ENCODE data around the gene LMAN1L. TPM values are rescaled to one million over a fixed set of nuclear protein-coding genes. Genes with fewer than 3 reads are reported as not detected.

Gene LMAN1L
- total RNA-seq, 1 donor from 2014 or later = not detected

GRCh38 chr15:74782259-74783071 is 30.2 kb upstream of the LMAN1L start:
- Mint-ChIP-seq H3K27me3 (ENCODE audit: unreplicated experiment) (peaks cover 12% of the 10 kb centered on the region), H3K27ac (ENCODE audit: unreplicated experiment) (no peak overlapping the region), H3K9me3 (ENCODE audit: unreplicated experiment) (no peaks in the 10 kb centered on the region), H3K4me3 (ENCODE audit: unreplicated experiment) (peak overlapping the region; percentile 95), H3K4me1 (ENCODE audit: unreplicated experiment) (peaks cover 57% of the 10 kb centered on the region), H3K36me3 (ENCODE audit: low read depth, unreplicated experiment) (peaks cover 4% of the 10 kb centered on the region)
- TF ChIP-seq, protein P1, sequence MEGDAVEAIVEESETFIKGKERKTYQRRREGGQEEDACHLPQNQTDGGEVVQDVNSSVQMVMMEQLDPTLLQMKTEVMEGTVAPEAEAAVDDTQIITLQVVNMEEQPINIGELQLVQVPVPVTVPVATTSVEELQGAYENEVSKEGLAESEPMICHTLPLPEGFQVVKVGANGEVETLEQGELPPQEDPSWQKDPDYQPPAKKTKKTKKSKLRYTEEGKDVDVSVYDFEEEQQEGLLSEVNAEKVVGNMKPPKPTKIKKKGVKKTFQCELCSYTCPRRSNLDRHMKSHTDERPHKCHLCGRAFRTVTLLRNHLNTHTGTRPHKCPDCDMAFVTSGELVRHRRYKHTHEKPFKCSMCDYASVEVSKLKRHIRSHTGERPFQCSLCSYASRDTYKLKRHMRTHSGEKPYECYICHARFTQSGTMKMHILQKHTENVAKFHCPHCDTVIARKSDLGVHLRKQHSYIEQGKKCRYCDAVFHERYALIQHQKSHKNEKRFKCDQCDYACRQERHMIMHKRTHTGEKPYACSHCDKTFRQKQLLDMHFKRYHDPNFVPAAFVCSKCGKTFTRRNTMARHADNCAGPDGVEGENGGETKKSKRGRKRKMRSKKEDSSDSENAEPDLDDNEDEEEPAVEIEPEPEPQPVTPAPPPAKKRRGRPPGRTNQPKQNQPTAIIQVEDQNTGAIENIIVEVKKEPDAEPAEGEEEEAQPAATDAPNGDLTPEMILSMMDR (IDR thresholded peaks at IDR 0.05; ENCODE audit: unreplicated experiment) = no peak
- peak; percentile 53 for DNase-seq (ENCODE audit: low spot score)

DNA sequence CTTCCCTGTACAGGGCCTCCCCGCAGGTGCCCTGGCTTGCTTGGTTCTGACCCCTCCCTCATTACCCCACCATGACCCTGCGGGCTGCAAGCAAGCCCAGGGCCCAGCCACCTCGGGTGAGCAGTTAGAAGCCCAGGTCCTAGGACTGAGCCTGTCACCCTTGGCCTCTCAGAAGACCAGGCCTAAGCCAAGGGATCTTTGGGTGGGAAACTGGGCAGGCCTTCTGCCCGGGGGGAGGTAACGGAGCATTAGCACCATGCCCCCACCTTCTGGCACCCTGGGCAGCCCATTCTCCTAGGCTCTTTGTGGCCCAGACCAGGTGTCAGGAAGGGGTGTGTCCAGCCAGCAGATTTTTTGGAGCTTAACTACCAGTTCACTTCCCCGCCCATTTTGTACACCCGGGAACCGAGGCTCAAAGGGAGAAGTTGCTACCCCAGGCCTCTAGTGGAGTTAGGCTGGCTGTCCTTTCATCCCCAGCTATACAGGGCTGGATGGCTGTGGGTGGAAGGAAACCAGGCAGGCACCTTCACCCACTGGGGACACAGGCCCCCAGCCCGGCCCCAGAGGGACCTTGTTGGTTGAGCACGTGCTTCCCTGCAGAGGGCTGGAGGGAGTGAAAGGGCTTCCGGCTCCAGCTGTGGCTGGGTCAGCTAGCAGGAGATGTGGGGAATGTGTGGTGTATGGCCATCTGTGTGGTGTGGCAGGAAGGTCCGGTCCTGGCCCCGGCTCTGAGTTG is 29.4 kb upstream of the LMAN1L start:
- Mint-ChIP-seq H3K27ac (ENCODE audit: unreplicated experiment) (peak overlapping the region; percentile 24), H3K27me3 (ENCODE audit: unreplicated experiment) (peaks cover 12% of the 10 kb centered on the region), H3K36me3 (ENCODE audit: low read depth, unreplicated experiment) (peaks cover 4% of the 10 kb centered on the region), H3K4me3 (ENCODE audit: unreplicated experiment) (peak overlapping the region; percentile 95), H3K4me1 (ENCODE audit: unreplicated experiment) (peaks cover 57% of the 10 kb centered on the region), H3K9me3 (ENCODE audit: unreplicated experiment) (no peaks in the 10 kb centered on the region)
- no peak for DNase-seq (ENCODE audit: low spot score)
- TF ChIP-seq, protein P1 (IDR thresholded peaks at IDR 0.05; ENCODE audit: unreplicated experiment) = no peak

- H3K27ac Mint-ChIP-seq (ENCODE audit: unreplicated experiment) = no peak overlapping the region
- TF ChIP-seq, protein P1 (IDR thresholded peaks at IDR 0.05; ENCODE audit: unreplicated experiment) = no peak
- no peak for DNase-seq (ENCODE audit: low spot score)
- peak overlapping the region; percentile 95 for H3K4me3 Mint-ChIP-seq (ENCODE audit: unreplicated experiment)
- H3K4me1 Mint-ChIP-seq (ENCODE audit: unreplicated experiment) = peaks cover 57% of the 10 kb centered on the region
- peaks cover 4% of the 10 kb centered on the region for H3K36me3 Mint-ChIP-seq (ENCODE audit: low read depth, unreplicated experiment)
- H3K9me3 Mint-ChIP-seq (ENCODE audit: unreplicated experiment) = no peaks in the 10 kb centered on the region
- H3K27me3 Mint-ChIP-seq (ENCODE audit: unreplicated experiment) = peaks cover 14% of the 10 kb centered on the region
These were observed 28.8 kb upstream of the LMAN1L start for GRCh38 chr15:74783808-74784175.

- peaks cover 4% of the 10 kb centered on the region for H3K36me3 Mint-ChIP-seq (ENCODE audit: low read depth, unreplicated experiment)
- TF ChIP-seq, protein P1 (IDR thresholded peaks at IDR 0.05; ENCODE audit: unreplicated experiment) = no peak
- no peak overlapping the region for H3K27ac Mint-ChIP-seq (ENCODE audit: unreplicated experiment)
- H3K27me3 Mint-ChIP-seq (ENCODE audit: unreplicated experiment) = peaks cover 14% of the 10 kb centered on the region
- H3K4me3 Mint-ChIP-seq (ENCODE audit: unreplicated experiment) = no peak overlapping the region
- no peaks in the 10 kb centered on the region for H3K9me3 Mint-ChIP-seq (ENCODE audit: unreplicated experiment)
- H3K4me1 Mint-ChIP-seq (ENCODE audit: unreplicated experiment) = peaks cover 60% of the 10 kb centered on the region
- DNase-seq (ENCODE audit: low spot score) = no peak
These were observed 28.0 kb upstream of the LMAN1L start for GRCh38 chr15:74784426-74785193.

Data from endothelial cell (in vitro differentiated cells).